HG03135 (cell line): ENCODE measurements around the gene PIEZO1.

Source experiments
- ATAC-seq: cut with Tn5 transposase; IDR thresholded peaks from one replicate; pipeline ENCODE4 v1.9.1; 2021; ENCODE audit warnings: mild to moderate bottlenecking, moderate library complexity; ENCODE audit not compliant: unreplicated experiment

The PIEZO1 gene

DNA sequence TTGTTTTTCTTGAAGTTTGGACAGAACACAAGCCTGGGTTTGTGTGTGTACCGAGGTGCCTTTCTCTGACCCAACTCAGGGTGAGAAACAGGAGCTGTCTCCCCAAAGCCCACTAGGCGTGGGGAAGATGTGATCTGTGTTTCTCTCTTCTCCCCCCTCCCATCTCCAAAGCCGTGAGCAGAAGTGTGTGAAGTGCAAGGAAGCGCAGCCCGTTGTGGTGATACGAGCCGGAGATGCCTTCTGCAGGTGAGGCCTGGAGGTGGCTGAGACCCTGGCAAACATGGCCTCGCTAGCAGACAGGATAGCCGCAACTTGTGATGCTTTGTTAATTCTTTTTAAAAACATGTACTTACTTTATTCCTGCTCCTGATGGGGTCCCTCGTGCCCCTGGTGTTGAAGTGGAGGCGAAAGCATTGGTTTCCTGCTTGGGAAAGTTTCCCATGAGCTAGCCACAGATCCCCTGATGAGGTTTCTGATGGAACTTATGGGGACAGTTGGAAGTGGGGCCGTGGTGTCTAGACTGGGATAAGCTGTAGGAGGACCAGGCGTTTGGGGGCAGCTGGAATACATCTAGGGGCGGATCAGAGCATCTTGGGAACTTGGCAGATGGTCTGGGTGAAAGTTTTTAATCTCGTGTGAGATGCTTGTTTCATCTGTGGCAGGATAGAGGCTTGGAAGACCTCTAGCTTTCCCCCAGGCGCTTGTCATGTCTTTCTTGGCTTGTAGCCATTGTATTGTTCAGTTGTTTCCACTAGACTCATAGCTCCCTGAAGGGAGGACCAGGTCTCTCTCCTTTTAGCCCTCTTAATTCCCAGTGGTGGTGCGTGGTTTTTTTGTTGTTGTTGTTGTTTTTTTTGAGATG is 77.8 kb downstream of the PIEZO1 start:
- ATAC-seq, result no peak

DNA sequence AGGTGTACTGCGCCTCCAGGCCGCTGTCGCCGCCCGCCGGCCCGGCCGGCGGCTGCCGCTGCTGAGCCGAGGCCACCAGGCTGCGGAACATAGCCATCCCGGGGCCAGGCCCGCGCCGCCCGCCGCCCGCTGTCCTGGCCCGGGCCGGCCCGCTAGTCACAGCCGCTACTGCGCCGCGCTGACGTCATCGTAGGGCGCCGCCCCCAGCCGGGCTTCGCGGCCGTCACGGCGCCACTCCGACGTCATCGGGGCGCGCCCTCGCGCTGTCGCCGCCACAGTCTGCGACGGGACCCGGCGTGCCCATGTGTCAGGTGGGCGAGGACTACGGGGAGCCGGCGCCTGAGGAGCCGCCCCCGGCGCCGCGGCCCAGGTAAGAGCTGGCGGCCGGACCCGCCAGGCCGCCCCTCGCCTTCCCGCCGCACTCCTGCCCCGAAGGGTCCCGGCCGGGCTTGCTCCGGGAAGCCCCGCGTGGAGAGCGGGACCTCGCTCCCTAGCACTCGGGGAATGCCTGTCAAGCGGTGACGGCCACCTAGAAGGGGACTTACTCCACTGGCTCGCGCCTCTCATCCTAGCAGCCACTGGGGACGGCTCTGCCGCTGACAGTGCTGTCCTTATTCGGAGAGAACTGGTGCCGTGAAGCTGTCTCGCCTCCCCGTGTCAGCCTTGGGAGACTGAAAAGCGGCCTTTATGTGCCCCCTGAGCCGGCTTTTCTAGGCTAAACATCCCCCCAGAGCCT is 78.6 kb downstream of the PIEZO1 start, which contains the start of the genes CTU2 and RNF166:
Gene CTU2, plus strand, starts transcription at position 275 of the 736 bp plus-strand sequence. Its CDS starts 28 bp downstream, at position 303.
Gene RNF166, minus strand, starts transcription at position 180 of the 736 bp plus-strand sequence. Its CDS starts 83 bp downstream, at position 97.
- peak; percentile 54 for ATAC-seq

GRCh38 chr16:88705801-88706228 is 79.2 kb downstream of the PIEZO1 start:
- peak; percentile 7 for ATAC-seq

- ATAC-seq, result no peak
These were observed 79.8 kb downstream of the PIEZO1 start for GRCh38 chr16:88705076-88705684.

DNA sequence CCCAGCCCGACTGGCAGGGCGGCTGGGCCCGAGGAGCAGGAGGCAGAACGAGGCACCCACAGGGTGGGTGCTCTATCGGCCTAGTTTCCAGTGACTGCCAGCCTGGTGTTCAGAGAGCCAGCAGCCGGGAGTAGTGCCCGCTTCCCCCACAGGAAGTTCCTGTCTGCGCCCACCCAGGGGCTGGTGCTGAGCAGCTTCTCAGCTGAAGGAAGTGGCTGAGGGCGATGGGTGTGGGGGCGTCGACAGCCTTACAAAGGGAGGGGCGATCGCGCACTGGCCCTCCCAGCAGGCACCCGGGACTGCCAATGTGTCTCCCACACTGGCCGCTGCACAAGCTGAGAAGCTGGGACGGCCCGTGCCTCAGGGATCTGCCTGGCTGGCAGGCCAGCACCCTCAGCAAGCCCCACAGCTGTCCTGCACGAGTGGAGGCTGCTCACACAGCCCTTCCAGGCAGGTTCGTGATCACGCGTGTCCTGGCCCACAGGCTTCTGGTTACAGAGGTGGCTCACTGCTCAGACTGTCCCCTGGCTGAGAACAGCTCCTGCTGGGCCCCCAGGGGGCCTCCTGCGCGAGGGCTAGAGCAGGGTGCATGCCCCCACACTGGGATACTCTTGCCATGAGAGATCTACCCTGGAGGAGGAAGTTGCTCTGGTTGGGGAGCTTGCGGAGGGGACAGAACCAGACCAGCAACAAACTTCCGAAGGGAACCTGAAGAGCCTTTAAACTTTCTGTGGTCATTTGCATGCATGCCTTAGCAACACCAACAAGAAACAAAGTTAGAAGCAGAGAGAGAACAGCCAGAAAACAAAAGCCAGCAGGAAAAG is 81.3 kb downstream of the PIEZO1 start:
- no peak for ATAC-seq

DNA sequence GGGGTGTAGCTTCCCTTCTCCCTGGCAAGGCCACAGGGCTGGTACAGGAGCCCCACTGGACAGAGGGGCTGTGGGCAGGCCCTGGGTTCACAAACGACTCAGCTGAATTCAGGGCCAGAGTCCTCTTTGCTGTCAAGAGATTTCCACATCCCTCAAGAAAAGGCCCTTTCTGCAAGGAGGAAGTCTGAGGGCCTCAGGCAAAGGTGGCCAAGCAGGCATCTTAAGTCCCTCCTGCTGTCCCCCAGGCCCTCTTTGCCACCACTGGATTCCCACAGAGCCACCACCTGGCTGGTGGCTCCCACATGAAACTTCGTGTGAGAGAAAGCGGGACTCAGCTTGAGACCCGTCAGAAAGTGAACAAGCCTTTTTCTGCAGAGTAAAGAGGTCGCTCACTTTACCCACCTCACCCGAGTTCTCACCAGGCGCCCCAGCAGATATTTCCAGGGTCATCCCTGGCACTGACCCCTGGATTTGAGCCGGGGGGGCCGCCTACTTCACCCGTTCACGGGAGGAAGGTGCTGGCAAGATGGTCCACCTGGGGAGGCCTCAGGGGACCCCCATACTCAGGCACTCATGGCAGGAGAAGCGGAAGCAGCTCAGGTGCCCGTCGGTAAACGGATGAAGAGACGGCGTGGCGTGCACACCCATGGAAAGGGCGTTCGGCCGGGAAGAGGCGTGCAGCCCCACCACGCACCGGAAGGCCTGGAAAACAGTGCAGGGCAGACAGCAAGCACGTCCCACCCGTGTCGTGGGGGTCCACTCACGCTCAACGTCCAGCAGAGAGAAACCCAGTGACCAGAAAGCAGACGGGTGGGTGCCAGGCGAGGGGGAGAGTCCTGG is 82.4 kb downstream of the PIEZO1 start:
- no peak for ATAC-seq

- ATAC-seq, result no peak
These were observed 83.2 kb downstream of the PIEZO1 start for GRCh38 chr16:88701581-88702370.

GRCh38 chr16:88700636-88701482 is 84.2 kb downstream of the PIEZO1 start:
- ATAC-seq, result peak; percentile 49

- no peak for ATAC-seq
These were observed 84.7 kb downstream of the PIEZO1 start for GRCh38 chr16:88700322-88700635.

DNA sequence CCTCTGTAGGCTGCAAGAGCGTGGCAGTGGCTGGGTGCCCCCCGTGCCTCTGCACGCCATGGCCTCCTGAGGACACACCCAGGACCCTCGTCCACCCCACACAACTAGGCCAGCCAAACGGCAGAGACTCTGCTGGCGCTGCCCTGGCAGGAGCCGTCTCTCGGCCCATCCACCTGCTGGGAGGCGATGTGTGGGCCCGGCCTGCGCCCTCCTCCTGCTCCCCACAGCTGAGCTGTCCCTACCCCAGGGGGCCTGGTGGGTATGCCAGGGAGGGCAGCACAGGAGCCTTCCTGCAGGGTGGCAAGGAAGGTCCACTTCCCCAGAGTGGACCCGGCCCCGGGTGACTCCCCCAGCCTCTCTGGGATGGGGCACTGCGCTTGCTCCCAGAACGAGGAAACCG is 85.8 kb downstream of the PIEZO1 start:
- ATAC-seq, result no peak

- ATAC-seq, result no peak
These were observed 86.4 kb downstream of the PIEZO1 start for GRCh38 chr16:88698646-88699045.

GRCh38 chr16:88697831-88698615 is 87.0 kb downstream of the PIEZO1 start:
- ATAC-seq, result no peak

- no peak for ATAC-seq
These were observed 87.7 kb downstream of the PIEZO1 start for GRCh38 chr16:88697116-88697830.

GRCh38 chr16:88696441-88696840 is 88.6 kb downstream of the PIEZO1 start:
- ATAC-seq, result no peak

GRCh38 chr16:88695753-88696152 is 89.3 kb downstream of the PIEZO1 start:
- no peak for ATAC-seq

GRCh38 chr16:88695218-88695617 is 89.8 kb downstream of the PIEZO1 start:
- ATAC-seq, result no peak
